RCC 7860 (cell line): ENCODE results near the gene CFAP100.

Source experiments
- DNase-seq: peaks from one replicate; pipeline ENCODE4 v3.0.0-alpha.2; 2015; ENCODE audit warnings: low spot score
- FAIRE-seq: peaks from 2 replicates; lab custom pipeline; 2012; peaks lifted over from hg19 to GRCh38; lab: Jason Lieb, UNC

The CFAP100 gene

DNA sequence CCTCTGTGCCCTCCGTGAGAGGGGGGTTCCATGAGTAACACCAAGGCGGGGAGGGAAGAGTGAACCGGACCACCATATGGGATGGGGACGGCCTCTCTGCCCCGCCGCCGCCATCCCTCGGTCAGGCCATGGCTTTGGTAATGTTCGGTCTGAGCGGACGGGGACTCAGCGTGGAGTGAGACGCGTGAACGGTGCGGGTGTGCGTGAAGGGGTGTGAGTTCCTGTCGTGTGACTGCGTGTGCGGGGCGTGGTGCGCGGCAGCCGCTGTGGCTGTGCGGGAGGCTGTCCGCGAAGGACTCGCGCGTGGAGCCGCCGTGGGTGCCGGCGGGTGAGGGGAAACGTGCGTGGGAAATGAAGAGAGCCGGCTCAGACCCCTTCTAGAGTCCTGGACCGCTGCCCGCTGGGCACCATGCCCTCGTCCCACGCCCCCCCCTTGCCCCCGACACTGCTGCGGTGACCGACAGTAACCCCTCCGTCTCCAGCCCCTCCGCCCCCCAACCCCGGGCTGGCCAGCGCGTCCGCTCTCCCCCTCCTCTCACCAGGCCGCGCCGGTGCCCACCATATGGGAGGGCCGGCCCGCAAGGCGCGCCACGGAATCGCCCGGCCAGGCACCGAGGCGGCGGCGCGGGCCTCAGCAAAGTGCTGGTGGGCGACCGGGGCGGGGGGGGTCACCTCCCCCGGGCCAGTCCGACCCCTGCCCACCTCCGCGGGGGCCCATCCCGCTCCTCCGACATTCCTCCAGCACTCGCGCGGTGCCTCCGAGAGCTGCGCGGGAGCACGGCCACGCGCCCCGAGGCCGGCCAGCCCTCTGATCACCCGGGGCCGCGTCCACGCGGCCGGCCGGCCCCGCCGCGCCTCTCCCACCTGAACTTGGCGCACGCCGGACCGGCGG is 38.1 kb upstream of the CFAP100 start:
- FAIRE-seq (no peak), DNase-seq (no peak)

GRCh38 chr3:126357295-126358037 is 37.2 kb upstream of the CFAP100 start, which contains the start of gene KLF15:
KLF15 (minus strand) TSS chr3:126357408; CDS start chr3:126352922, 4,486 bp downstream.
- FAIRE-seq: no peak
- no peak for DNase-seq

DNA sequence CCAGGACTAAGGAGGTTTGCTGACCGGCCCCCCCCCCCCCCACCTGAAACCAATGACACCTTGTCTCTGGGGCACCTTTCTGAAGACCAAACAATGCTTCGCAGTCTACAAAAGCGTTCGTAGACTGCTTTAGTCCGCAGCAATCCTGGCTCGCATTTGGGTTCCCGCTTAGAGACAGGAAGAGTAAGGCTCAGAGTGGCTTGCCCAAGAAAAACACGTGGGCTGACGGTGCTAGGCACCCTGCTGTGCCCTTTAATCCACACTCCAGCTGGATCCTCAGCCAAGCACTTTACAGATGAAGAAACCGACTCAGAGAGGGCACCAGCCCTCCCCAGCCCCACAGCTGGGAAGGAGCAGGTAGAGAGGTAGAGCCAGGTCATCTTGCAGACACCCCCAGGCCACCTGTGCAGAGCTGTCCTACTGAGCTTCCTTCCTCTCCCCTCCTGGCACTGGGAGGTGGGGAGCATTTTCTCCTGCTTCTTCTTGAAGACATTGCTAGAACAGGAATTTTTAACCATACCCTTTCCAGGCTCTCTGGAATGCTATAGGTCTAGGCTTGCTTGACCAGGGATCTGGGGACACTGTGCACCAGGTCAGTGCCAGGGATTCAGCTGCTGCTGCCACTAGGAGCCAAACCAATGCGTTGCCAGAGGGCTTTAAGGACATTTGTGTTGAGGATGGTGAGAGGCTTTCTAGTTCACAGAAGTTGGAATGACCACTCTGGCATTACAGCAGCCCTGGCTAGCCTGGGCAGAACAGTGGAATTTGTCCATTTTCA is 36.5 kb upstream of the CFAP100 start:
- FAIRE-seq (no peak), DNase-seq (no peak)

DNA sequence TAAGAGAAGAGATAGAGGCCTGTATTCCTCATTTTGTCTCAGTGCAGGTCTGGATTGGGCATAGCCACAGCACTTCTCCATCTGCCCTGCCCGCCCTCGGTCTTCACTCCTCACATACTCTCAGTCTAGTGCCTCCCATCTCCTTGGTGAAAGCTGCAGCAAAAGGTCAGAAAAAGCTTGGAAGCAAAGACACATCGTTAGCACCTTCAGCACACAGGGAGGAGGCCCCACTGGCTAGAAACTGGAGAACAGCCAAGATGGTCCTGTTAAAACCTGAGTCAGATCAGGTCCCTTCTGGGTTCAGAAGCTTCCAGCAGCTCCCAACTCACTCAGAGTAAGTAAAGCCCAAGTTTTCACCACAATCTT is 35.9 kb upstream of the CFAP100 start:
- DNase-seq (no peak), FAIRE-seq (no peak)

DNA sequence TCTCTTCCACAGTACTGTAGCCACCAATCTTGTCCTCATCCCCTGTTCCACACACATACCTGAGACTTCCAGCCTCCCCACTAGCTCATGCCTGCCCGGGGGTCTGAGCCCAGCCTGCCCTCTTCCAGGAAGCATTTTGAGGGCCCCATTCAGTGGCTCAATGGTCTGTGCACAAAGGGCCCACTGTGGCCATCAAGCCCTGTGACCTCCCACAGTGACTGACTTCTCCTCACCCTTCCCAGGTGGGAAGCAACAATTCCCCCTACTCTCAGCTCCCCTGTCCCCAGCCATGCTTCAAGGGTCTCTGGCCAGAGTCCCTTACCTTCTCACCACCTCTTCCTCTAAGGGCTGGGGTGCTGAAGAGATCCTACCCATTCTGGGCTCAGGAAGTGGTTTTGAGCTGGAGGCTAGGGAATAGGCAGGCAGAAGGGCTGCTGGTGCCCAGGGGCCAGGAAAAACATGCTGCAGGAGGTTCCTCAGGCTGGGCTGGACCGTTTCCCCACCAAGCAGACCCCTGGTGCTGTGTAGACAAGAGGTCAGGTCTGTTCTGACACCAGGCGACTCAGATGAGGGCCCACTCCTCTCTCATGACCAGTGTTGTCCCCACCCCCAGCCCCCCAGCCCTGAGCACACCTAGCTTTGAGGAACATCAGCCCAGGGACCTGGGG is 34.5 kb upstream of the CFAP100 start:
- DNase-seq: no peak
- no peak for FAIRE-seq

GRCh38 chr3:126360714-126361060 is 34.0 kb upstream of the CFAP100 start:
- FAIRE-seq: no peak
- DNase-seq: no peak

- DNase-seq (no peak), FAIRE-seq (no peak)
Observed at GRCh38 chr3:126361211-126361610, 33.5 kb upstream of the CFAP100 start.

DNA sequence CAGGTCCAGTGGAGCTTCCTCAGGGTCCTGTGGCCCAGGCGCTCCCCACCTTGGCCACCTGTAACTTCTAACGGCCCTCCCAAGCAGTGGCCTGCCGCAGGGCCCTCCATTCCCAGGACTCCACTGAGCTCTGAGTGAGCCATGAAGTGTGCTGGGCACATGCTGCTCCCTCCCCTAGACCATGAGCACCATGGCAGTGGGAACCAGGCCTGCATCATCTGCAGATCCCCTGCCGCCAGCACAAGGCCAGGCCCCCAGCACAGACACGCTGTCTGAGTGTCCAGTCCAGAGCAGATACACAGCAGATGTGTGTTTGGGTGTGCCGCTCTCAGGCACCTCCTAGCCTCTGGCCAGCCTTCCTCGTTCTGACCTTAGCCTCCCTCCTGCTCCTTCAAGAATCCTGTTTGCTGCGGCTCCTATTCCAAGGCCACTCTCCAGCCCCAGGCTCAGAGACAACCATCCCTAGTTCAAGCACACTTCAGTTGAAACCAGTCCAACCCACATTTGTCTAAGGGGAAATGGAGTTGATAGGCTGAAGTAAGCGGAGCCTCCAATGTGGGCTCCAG is 30.5 kb upstream of the CFAP100 start:
- FAIRE-seq: no peak

GRCh38 chr3:126364731-126365301 is 29.9 kb upstream of the CFAP100 start:
- no peak for DNase-seq
- FAIRE-seq: no peak

More for the DNA sequence above, 30.5 kb upstream of the CFAP100 start:
- no peak for DNase-seq

DNA sequence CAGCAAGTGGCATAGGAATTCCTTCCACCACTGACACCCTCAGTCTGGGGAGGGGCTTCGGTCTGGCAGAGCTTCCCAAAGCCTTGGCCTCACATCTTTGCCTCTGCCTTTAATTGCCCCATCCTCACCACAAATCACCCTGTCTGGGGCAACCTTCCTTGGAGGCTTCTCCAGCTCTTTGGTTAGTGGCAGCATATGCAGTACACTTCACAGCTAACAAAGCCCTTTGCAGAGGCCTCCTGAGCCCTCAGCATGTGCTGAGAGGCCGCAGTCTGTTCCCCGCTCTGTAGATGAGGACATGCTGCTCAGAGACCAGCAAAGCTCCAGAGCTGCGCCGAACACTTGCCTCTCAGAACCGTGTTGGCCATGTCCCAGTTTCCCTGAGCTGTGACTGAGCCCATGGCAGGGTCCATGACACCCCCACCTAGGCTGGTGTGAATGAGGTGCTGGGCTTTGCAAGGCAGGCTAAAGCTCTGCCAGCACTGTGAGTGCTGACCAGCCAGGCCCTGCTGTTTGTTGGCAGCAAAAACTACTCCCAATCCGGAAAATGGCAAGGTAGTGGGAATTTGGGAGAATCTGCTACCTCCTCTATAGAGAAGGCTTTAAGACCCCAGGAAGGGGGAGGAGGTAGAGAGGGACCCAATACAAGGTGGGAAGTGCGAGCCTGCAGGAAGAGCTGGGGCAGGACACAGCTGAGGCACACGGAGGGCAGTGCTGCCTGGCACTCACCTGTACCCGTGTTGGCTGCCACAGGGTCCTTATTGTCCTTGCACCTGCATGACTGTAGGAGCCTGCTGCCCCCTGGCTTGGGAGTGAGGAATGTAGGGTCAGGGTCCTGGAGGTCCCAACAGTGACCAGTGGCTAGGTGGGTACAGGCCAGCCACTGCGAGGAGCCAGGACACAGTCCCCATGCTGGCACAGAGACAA is 29.1 kb upstream of the CFAP100 start:
- no peak for DNase-seq
- no peak for FAIRE-seq

DNA sequence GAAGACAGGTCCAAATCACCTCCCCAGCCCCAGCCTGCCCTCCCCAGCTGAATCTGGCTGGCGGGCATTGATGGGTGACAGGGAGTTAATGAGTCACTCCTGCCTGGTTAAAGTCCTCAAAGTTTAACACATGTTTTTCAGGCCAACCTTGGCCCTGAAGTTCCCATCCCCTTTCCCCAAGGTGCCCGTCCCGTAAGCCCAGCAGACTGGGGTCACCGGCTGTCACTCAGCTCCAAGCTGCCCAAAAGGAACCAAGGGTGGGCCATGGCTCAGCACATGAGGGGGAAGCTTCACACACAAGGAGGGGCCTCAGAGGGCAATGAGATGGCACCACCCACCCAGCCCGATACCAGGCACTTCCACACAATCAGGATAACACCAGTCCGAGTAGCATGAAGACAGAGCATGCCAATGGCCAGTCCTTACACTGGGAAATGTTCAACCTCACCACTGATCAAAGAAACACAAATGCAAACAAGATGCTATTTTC is 27.3 kb upstream of the CFAP100 start:
- DNase-seq: no peak
- FAIRE-seq: no peak

- FAIRE-seq: no peak
- DNase-seq: no peak
Observed at GRCh38 chr3:126369490-126369889, 25.2 kb upstream of the CFAP100 start.

DNA sequence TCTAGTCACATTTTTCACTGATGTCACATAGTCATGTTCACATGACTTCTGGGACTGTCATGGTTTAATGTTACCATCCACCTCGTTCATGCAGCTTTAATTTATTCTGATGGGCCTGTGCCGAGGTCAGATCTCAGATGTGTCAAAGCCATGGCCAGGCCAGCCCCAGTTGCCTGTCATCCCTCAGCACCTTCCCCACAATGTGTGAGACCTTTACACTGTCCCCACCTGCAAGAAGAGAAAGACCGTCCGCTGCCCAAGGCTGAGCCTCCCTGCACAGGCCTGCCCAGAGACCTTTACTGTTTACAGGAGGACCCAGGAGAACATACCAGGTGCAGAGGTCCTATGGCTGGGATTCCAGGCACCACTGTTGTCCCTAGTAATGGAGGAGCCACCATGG is 24.7 kb upstream of the CFAP100 start:
- FAIRE-seq (no peak), DNase-seq (no peak)

GRCh38 chr3:126370606-126371005 is 24.1 kb upstream of the CFAP100 start:
- DNase-seq: no peak
- no peak for FAIRE-seq

DNA sequence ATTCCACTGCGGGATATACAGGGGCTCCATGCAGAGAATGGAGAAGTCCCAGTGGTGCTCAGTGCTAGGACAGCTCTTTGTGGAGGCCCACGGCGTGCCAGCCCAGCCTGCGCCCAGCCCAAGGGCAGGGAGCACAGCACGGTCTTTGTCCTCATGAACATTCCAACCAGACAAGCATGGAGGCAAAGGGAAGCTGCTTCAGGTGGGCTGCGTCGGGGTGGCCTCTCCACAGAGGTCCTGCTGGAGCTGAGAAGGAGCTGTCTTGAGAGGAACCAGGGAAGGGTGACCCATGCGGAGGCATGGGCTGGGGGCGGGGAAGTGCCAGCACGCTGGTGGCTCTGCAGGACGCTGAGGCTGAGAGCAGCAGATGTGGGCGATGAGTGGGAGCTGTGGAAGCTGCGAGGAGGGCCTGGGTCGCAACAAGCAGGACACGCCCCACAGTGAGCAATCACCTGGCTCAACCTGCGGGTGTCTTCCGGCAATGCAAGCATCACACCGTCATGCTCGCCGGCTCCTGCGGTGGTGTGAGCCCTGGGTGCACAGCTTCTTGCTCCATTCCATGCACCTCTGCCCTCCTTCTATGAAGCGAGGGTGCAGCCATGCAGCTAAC is 23.5 kb upstream of the CFAP100 start:
- DNase-seq (no peak), FAIRE-seq (no peak)

- DNase-seq: no peak
- FAIRE-seq: no peak
Observed at GRCh38 chr3:126372413-126373145, 22.1 kb upstream of the CFAP100 start.

DNA sequence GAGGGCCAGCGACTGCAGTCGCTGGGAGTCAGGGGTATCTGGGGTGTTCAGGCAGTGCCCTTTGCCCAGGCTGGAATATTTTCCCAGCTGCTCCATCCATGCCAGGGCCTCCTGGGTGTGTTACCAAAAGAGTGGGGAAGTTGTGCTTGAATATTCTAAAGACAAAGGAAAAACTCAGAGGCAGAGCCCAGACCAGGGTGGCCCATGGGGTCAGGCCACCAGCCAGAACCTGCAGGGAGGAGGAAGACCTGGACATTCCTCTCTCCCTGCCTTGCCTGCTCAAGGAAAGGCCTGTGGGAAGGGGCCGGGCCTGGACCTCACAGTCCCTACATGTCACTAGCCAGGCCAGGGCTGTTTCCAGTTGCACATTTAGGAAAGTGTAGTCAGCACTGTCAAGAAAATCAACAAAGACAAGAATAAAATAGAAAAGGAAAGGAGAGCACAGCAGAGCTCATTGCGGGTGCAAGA is 21.5 kb upstream of the CFAP100 start:
- no peak for FAIRE-seq

More for the DNA sequence above, 21.5 kb upstream of the CFAP100 start:
- no peak for DNase-seq
